AG04450 (cell line): ENCODE results near the gene FHIT. TPM values are rescaled to one million over a fixed set of nuclear protein-coding genes. Genes with fewer than 3 reads are reported as not detected.

Source experiments
- CTCF ChIA-PET: fragments of 300-600, 350-600 bp; formaldehyde crosslinking; extraction: SDS; loops from one replicate; lab custom pipeline; 2022; ENCODE audit warnings: antibody characterized with exemption, inconsistent platforms; lab: Charles Lee
- POLR2A ChIA-PET: fragments of 350-600 bp; formaldehyde crosslinking; extraction: SDS; loops from one replicate; lab custom pipeline; 2021; ENCODE audit warnings: antibody characterized with exemption, inconsistent platforms; lab: Yijun Ruan, JAX
- DNase-seq: peaks from one replicate; pipeline ENCODE4 v3.0.0-alpha.2; 2011; ENCODE audit warnings: low read depth, low spot score
- H3K27ac ChIP-seq: one replicate; pipeline ENCODE4 v1.5.1; 2012; ENCODE audit warnings: low read depth, low read length, control low read depth
- H3K27me3 ChIP-seq: one replicate; pipeline ENCODE4 v1.6.0; 2012; ENCODE audit warnings: low read length; ENCODE audit not compliant: control insufficient read depth, insufficient read depth
- H3K4me3 ChIP-seq: 2 replicates; pipeline ENCODE4 v1.5.1; 2011; ENCODE audit warnings: mild to moderate bottlenecking, low read depth, low read length, control low read depth
- H3K9me3 ChIP-seq: 2 replicates; pipeline ENCODE4 v1.5.1; 2012; ENCODE audit warnings: low read length; ENCODE audit not compliant: control insufficient read depth, insufficient read depth
- polyA plus RNA-seq: library from polyadenylated mRNA; depleted of rRNA; stranded (reverse); fragments of >200 nt; gene quantifications from 2 replicates; pipeline ENCODE4 v1.2.3, GENCODE V29; 2011
- TF ChIP-seq, protein P1 (sequence below): IDR thresholded peaks from 2 replicates; pipeline ENCODE4 v1.5.1; 2011; ENCODE audit warnings: low read depth, low read length, control low read depth, inconsistent platforms

FHIT gene
- polyA plus RNA-seq, 1 experiment = 0.17 TPM

DNA sequence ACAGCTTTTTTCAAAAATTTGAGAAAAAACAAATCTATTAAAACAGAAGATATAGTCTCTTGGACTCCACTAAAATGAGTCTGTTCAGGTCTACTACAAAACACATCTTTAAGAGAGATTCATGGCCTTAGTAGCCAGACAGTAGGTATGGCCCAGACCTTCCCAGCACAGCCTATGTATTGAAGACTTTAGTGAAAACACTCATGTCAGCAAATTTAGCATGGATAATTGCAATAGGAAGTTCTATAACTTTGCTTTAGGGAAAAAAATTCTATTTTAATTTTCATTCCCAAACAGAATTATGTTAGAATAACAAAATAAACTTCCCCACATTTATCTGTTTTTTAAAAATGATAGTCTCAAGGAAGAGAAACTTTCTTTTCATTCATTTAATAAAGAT, 976.6 kb downstream of the FHIT start:
- no peak overlapping the region for H3K4me3 ChIP-seq
- ChIA-PET POLR2A (no interaction called here), CTCF (no interaction called here)
- H3K9me3 ChIP-seq = no peaks in the 10 kb centered on the region
- H3K27ac ChIP-seq = no peak overlapping the region
- TF ChIP-seq, protein P1, sequence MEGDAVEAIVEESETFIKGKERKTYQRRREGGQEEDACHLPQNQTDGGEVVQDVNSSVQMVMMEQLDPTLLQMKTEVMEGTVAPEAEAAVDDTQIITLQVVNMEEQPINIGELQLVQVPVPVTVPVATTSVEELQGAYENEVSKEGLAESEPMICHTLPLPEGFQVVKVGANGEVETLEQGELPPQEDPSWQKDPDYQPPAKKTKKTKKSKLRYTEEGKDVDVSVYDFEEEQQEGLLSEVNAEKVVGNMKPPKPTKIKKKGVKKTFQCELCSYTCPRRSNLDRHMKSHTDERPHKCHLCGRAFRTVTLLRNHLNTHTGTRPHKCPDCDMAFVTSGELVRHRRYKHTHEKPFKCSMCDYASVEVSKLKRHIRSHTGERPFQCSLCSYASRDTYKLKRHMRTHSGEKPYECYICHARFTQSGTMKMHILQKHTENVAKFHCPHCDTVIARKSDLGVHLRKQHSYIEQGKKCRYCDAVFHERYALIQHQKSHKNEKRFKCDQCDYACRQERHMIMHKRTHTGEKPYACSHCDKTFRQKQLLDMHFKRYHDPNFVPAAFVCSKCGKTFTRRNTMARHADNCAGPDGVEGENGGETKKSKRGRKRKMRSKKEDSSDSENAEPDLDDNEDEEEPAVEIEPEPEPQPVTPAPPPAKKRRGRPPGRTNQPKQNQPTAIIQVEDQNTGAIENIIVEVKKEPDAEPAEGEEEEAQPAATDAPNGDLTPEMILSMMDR = no peak
- no peaks in the 10 kb centered on the region for H3K27me3 ChIP-seq
- no peak for DNase-seq

DNA sequence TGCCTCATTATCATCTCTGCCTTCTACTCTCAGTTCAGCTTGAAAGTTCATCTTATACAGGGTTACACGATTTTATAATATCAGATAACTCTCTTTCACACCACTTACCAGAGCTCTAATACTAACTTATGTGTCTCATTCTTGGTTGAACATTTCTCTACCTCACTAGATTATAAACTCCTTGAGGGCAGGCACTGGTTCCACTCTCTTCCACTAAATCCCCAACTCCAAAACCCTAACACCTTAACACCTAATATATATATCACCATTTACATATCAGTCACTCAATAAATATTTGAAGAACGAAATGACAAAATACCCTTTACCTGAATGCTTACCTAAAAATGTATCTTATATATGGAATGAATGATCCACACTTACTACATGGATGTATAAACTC, 977.2 kb downstream of the FHIT start:
- POLR2A ChIA-PET = no interaction called here
- Histone ChIP-seq H3K4me3 (no peak overlapping the region), H3K9me3 (no peaks in the 10 kb centered on the region), H3K27ac (no peak overlapping the region), H3K27me3 (no peaks in the 10 kb centered on the region)
- CTCF ChIA-PET = no interaction called here
- DNase-seq = no peak
- TF ChIP-seq, protein P1 = no peak

DNA sequence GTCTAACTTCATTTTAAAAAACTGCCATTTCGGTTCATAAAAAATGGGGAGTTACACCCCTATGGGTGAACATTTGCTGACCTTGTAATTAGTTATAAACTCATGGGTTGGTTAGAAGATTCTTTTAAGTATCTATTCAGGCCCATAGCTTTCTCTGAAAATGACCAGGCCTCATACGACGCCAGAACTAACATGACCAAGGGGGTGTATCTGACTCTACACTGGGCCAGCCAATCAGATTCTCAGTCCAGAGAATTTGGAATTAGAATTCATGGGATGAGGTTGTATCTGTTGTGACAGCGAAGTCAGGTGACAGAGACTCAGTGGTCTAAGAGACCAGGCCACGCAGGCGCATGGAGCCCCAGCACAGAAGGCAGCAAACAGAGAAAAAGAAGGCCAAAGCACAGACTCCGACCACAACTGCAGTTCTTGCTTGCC, 981.4 kb downstream of the FHIT start:
- CTCF ChIA-PET = no interaction called here
- no peak overlapping the region for H3K27ac ChIP-seq
- POLR2A ChIA-PET = no interaction called here
- no peak overlapping the region for H3K4me3 ChIP-seq
- no peak for DNase-seq
- no peaks in the 10 kb centered on the region for H3K27me3 ChIP-seq
- TF ChIP-seq, protein P1 = no peak
- H3K9me3 ChIP-seq = no peaks in the 10 kb centered on the region

DNA sequence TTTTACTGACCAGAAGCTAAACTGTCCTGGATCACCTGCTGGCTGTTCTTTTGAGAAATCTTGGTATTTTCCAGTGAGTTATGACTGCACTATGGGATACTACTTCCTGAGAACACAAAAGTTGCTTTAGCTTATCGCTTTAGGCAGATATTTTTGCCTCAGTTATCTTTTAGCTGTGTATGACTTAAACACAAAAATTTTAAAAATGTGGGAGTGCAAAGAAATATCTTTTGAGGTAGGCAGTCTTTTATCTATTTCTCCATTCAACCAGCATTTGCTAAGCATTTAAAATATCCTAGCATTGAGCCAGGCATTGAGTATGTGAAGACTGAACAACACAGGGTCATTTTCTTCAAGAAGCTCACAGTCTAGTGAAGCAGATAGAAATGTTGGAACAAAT, 981.9 kb downstream of the FHIT start:
- TF ChIP-seq, protein P1 = no peak
- no peak overlapping the region for H3K27ac ChIP-seq
- CTCF ChIA-PET = no interaction called here
- no peaks in the 10 kb centered on the region for H3K27me3 ChIP-seq
- no peak for DNase-seq
- H3K9me3 ChIP-seq = no peaks in the 10 kb centered on the region
- POLR2A ChIA-PET = no interaction called here
- H3K4me3 ChIP-seq = no peak overlapping the region

DNA sequence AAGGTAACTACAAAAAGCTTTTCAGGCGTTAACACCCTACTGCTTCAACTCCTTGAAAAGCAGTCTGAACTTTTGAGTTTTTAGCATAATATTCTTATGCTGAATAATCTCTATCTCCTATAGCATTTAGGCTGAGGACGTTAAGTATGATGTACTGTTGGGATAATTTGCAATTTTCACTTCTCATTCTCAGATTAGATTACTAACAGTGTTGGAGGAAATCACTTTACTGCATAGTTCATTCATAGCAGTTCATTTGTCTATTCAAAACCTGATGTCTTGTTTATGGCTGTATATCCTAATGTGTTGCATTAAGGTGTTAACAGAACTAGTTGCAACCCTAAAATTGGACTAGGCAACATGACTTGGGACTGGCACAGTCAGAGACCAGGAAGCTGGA, 983.1 kb downstream of the FHIT start:
- ChIA-PET POLR2A (no interaction called here), CTCF (no interaction called here)
- H3K4me3 ChIP-seq = no peak overlapping the region
- no peaks in the 10 kb centered on the region for H3K9me3 ChIP-seq
- H3K27ac ChIP-seq = no peak overlapping the region
- no peak for DNase-seq
- TF ChIP-seq, protein P1 = no peak
- H3K27me3 ChIP-seq = no peaks in the 10 kb centered on the region
